Suprapubic skin (tissue), 4 donors: ENCODE results near the gene MAD1L1. TPM values are rescaled to one million over a fixed set of nuclear protein-coding genes. Genes with fewer than 3 reads are reported as not detected.

ENCODE experiments used
- DNase-seq, 2 donors: peaks; one replicate each; pipeline ENCODE4 v3.0.0-alpha.2; 2019; ENCODE audit warnings: low spot score in 2 of 2
- H3K27ac ChIP-seq: fragments of 200-600 bp; sonication (generic); one replicate; pipeline ENCODE4 v1.5.1; 2019
- H3K27me3 ChIP-seq: fragments of 200-600 bp; sonication (generic); one replicate; pipeline ENCODE4 v1.5.1; 2019
- H3K36me3 ChIP-seq: fragments of 200-600 bp; sonication (generic); one replicate; pipeline ENCODE4 v1.5.1; 2019
- H3K4me1 ChIP-seq: fragments of 200-600 bp; sonication (generic); one replicate; pipeline ENCODE4 v1.5.1; 2019
- H3K4me3 ChIP-seq: fragments of 200-600 bp; sonication (generic); one replicate; pipeline ENCODE4 v1.5.1; 2019; ENCODE audit warnings: mild to moderate bottlenecking
- H3K9me3 ChIP-seq: fragments of 200-600 bp; sonication (generic); one replicate; pipeline ENCODE4 v1.5.1; 2019
- CTCF ChIP-seq, 2 donors: fragments of 200-600 bp in 1 of 2; fragments of 450-650 bp in 1 of 2; sonication (generic) in 1 of 2; IDR thresholded peaks; one replicate each; pipeline ENCODE4 v1.5.1; 2016 to 2019; ENCODE audit warnings: antibody characterized with exemption in 2 of 2, mild to moderate bottlenecking in 1 of 2, moderate library complexity in 1 of 2
- EP300 ChIP-seq: sonication (generic); formaldehyde crosslinking; IDR thresholded peaks from one replicate; pipeline ENCODE4 v1.6.1; 2017; ENCODE audit warnings: antibody characterized with exemption
- POLR2A ChIP-seq, 2 donors: fragments of 450-650 bp; IDR thresholded peaks; one replicate each; pipeline ENCODE4 v1.6.1; 2017; ENCODE audit warnings: antibody characterized with exemption in 2 of 2, mild to moderate bottlenecking in 2 of 2, moderate library complexity in 2 of 2
- POLR2AphosphoS5 ChIP-seq, 3 donors: sonication (generic); formaldehyde crosslinking; IDR thresholded peaks; one replicate each; pipeline ENCODE4 v1.6.1; 2017; ENCODE audit warnings: antibody characterized with exemption in 3 of 3
- WGBS: methylation state at CpG from one replicate; pipeline ENCODE4 v1.1.5; 2018; 5-methylcytosine and 5-hydroxymethylcytosine counted together
- total RNA-seq, 4 donors: library from RNA; depleted of rRNA; stranded (reverse); fragments of >200 nt; gene quantifications; one replicate each; pipeline ENCODE4 v1.1.0, GENCODE V29; 2016

Gene MAD1L1
- total RNA-seq, 4 donors from 2014 or later = 53.2 to 69.8 (median 62.2) TPM

DNA sequence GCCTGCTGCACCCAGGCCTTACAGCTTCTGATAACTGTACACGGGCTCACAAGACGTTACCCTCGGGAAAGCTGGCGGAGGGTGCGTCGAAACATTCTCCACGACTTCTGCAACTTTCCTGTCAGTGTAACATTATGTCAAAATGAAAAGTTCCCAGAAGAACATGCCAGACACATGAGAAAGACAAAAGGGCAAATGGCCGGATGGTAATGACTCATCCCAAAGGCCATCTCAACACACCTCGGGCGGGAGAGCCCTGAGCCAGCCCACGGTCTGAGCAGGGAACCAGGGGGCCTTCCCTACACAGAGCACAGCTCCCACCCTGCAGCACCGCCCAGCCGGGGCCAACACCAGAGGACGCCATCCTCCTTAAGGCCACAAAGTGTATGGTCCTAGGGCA, 118.7 kb downstream of the MAD1L1 start:
- TF ChIP-seq EP300 (no peak), CTCF (IDR thresholded peaks at IDR 0.05) (no peak), POLR2AphosphoS5 (IDR thresholded peaks at IDR 0.05) (no peak), POLR2A (IDR thresholded peaks at IDR 0.05) (no peak)
- no peak overlapping the region for H3K4me3 ChIP-seq
- no peaks in the 10 kb centered on the region for H3K9me3 ChIP-seq
- WGBS = 88% methylated on average over 14 of the region's 14 CpGs
- H3K27me3 ChIP-seq = no peaks in the 10 kb centered on the region
- no peaks in the 10 kb centered on the region for H3K36me3 ChIP-seq
- DNase-seq = no peak
- no peak overlapping the region for H3K27ac ChIP-seq
- H3K4me1 ChIP-seq = peaks cover 31% of the 10 kb centered on the region

- no peak overlapping the region for H3K27ac ChIP-seq
- no peaks in the 10 kb centered on the region for H3K36me3 ChIP-seq
- H3K27me3 ChIP-seq = no peaks in the 10 kb centered on the region
- no peaks in the 10 kb centered on the region for H3K9me3 ChIP-seq
- peaks cover 26% of the 10 kb centered on the region for H3K4me1 ChIP-seq
- 85% methylated on average over 31 of the region's 31 CpGs for WGBS
- TF ChIP-seq POLR2A (IDR thresholded peaks at IDR 0.05) (no peak), EP300 (no peak), POLR2AphosphoS5 (IDR thresholded peaks at IDR 0.05) (no peak), CTCF (IDR thresholded peaks at IDR 0.05) (no peak)
- H3K4me3 ChIP-seq = no peak overlapping the region
- no peak for DNase-seq
Measured at GRCh38 chr7:2112261-2113198, 120.2 kb downstream of the MAD1L1 start.

DNA sequence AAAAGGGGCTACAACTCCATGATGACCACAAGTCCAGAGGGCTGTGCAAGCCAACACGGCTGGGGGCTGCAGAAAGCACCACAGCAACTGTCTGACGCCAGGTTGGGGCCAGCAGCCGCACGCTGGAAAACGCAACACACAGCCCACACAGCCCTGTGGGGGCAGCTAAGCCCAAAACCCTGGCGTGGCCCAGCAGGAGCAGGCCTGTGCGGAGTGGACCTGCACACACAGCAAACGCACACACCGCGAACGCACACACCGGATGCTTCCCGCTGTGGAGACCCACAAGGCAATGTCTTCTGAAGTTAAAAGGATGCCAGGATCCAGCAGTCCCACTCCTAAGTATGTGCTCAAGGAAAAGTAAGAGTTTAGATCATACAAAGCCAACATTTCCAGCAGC, 121.2 kb downstream of the MAD1L1 start:
- WGBS = 88% methylated on average over 11 of the region's 13 CpGs
- TF ChIP-seq POLR2A (IDR thresholded peaks at IDR 0.05) (no peak), POLR2AphosphoS5 (IDR thresholded peaks at IDR 0.05) (no peak), EP300 (no peak), CTCF (IDR thresholded peaks at IDR 0.05) (no peak)
- H3K4me3 ChIP-seq = no peak overlapping the region

GRCh38 chr7:2110610-2111396, 121.9 kb downstream of the MAD1L1 start:
- Histone ChIP-seq H3K4me3 (no peak overlapping the region), H3K4me1 (peaks cover 18% of the 10 kb centered on the region), H3K9me3 (no peaks in the 10 kb centered on the region), H3K27ac (no peak overlapping the region), H3K36me3 (no peaks in the 10 kb centered on the region), H3K27me3 (no peaks in the 10 kb centered on the region)
- 85% methylated on average over 34 of the region's 34 CpGs for WGBS
- DNase-seq = no peak
- no peak for TF ChIP-seq POLR2AphosphoS5 (IDR thresholded peaks at IDR 0.05)
- TF ChIP-seq EP300 = no peak
- no peak for TF ChIP-seq CTCF (IDR thresholded peaks at IDR 0.05)
- TF ChIP-seq POLR2A (IDR thresholded peaks at IDR 0.05) = no peak

More for the DNA sequence above, 121.2 kb downstream of the MAD1L1 start:
- H3K9me3 ChIP-seq = no peaks in the 10 kb centered on the region
- DNase-seq = no peak
- no peaks in the 10 kb centered on the region for H3K27me3 ChIP-seq
- peaks cover 21% of the 10 kb centered on the region for H3K4me1 ChIP-seq
- H3K36me3 ChIP-seq = no peaks in the 10 kb centered on the region
- no peak overlapping the region for H3K27ac ChIP-seq
